GM18867 (cell line): Measurements from ENCODE around the gene HCN2.
"Not testable (repeated sequence)": the region's sequence is repeated elsewhere in the genome, so short reads cannot be mapped to it uniquely, and the experiment has no call there.

Source experiments
- ATAC-seq: cut with Tn5 transposase; IDR thresholded peaks from one replicate; pipeline ENCODE4 v1.9.1; 2021; ENCODE audit warnings: mild to moderate bottlenecking, moderate library complexity; ENCODE audit not compliant: unreplicated experiment

Gene HCN2

DNA sequence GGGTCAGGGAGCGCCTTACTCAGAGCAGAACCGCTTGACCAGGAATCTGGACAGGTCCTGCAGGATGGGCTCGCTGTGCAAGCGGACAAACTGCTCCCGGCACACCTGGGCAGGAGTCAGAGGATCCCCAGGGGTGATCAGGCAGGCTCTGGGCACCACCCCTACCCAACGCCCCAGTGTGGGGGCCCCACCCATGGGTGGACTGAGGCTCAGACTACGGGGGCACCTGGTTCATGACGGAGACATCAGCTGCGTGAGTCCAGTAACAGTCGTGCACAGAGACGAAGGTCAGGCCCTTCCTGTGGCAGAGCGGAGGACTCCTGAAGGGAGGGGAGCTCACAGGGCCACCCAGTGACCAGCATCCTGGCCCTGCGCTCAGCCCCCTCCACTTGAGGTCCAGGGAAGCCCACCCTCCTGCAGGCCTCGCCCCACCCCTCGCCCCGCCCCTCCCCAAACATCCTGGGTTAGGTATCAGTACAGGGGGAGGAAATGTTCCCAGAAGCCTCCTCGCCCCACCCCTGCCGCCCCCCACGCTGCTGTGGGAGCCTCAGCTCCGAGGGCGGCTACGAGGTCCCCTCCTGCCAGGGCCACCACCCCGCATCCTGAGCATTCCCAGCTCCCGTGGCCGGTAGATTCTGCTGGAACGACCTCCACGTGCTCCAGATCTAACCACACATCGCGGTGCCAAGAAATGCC, 28.0 kb downstream of the HCN2 start:
- ATAC-seq, result no peak

- ATAC-seq, result no peak
Measured at GRCh38 chr19:618247-618619, 28.6 kb downstream of the HCN2 start.

GRCh38 chr19:618674-619285, 29.1 kb downstream of the HCN2 start:
- ATAC-seq, result no peak

DNA sequence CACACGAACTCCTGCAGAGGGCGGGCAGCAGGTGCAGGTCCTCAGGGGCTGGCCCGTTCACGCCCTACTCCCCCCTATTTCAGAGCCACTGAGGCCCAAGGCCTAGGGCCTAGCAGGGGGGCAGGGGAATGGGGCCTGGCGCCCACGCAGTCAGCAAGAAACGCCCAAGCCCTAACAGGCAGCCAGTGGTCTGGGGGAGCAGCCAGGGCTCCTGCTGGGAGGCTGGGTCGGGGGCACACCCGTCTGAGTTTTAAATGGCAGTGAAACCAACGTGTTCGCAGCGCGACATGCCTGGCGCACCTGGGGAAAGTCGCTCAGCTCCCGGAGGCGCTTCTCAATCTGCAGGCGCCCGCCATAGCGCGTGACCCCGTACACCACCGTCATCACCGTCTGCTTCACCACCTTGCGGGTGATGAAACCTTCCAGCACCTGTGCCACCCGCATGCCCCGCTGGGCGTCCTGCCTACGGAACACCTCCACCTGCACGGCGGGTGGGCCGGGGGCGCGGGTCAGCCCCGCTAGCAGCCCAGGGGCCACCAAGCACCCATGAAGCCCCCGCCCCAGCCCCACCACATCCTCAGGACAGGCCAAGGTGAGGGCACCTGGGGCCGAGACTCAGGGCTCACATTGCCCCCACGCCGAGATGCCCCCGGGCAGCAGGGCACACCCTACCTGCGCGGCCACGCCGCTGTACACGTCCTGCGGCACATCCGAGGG, 29.8 kb downstream of the HCN2 start:
- ATAC-seq, result no peak

GRCh38 chr19:620166-620862, 30.6 kb downstream of the HCN2 start:
- no peak for ATAC-seq

GRCh38 chr19:621191-621590, 31.5 kb downstream of the HCN2 start:
- not testable (repeated sequence) for ATAC-seq

DNA sequence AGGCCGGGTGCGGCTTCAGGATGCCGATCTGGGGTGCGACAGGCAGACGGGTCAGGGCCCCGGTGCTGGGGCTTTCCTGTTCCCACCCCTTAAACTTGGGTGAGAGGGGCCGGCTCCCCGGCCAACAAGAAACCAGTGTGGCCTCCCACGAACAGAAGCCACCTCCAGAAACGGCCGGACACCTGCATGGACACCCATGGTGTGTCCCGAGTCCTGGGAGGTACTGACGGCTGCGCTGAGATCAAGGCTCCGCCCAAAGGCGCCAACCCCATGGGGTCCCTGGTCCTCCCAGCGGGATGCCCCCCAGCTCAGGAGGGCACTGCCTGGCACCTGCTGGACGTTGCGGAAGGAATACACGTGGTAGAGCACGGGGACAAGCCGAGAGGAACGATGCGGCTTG, 32.1 kb downstream of the HCN2 start:
- ATAC-seq, result no peak

- no peak for ATAC-seq
Measured at GRCh38 chr19:622666-623065, 33.0 kb downstream of the HCN2 start.

DNA sequence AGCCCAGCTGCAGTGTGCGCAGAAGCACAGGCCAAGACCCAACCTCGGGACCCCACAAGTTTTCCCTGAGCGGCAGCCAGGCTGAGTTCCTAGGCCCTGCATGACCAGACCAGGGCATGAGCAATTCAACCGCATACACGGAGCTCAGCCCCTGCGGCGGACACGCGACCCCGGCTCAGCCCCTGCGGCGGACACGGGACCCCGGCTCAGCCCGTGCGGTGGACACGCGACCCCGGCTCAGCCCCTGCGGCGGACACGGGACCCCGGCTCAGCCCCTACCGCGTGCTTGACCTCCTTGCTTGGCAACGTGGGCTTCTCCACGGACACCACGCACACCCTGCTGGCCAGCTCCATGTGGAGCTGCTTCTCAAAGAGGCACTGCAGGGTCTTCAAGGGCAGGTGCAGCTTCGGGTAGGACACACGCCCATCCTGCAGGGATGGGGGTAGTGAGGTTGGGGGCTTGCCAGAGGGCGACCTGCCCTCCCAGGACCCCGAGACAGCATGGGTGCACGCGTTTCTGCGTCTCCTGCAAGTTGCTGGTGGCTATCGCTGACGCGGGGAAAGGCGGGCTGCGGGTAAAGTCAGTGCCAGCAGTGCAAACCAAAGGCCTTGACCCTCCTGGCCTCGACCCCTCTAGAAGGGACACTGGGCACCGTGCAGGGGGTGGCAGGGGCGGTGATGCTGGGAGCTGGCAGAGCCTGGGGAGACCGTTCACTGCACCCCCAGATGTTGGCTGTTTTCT, 33.7 kb downstream of the HCN2 start:
- no peak for ATAC-seq

DNA sequence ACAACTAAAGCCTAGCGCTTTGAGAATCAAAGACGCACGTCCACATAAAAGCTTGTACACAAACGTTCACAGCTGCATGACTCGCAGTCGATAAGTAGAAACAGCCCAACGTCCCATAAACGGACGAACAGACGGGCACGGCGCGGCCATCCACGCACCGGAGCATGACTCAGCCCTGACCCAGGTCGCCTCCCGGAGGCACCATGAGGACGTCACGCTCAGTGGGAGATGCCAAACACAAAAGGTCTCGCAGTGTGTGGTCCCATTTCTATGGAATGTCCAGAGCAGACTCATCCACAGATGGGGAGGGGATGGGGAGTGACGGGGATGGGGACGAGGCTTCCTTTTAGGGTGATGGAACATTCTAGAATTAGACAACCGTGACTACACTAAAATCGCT, 34.3 kb downstream of the HCN2 start:
- ATAC-seq, result no peak

DNA sequence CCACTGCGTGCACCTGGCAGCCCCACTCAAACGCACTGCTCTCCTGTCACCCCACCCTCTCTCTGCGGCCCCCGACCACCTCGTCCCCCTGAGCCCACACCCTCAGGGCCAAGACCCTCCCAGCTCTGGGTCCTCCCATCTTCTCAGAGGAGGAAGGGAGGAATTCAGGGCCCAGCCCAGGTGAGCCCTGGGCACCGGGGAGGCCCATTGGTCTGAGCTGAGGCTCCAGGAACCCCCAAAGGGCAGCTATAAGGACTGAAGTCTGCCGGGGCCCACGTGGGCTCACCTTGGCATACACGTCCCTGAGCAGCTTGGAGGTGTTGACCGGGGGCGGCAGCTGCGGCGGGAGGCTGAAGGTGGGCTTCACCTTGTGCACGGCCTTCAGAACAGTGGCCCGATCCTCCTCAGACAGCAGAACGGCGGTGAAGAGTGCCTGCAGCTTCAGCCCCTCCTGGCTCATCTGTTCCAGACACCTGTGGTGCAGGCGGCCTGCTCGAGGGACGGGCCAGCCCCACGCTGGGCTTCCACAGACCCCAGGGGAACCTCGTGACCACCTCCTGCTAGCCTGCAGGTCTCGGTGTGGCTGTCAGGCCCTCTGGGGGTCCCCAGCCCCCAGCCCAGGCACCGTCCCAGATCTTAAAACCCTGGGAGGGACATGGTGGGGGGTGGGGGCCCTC, 34.9 kb downstream of the HCN2 start:
- no peak for ATAC-seq

DNA sequence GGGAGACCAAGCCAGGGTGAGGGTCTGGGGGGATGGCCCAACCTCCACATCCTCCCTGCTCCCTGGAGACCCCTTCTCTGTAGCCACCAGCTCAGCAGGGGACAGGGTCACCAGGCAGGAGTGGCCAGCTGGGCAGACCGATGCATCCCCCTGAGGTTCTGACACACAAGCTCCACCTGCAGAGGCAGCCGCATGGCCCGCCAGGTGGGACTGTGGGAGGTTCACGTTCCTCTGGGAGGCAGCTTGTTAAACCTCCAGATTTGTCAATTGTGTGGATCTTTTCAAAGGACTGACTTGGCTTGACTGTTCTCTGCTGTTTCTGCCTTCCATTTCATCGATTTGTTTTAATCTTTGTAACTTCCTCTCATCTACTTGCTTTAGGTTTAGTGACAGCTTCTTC, 35.6 kb downstream of the HCN2 start:
- no peak for ATAC-seq

DNA sequence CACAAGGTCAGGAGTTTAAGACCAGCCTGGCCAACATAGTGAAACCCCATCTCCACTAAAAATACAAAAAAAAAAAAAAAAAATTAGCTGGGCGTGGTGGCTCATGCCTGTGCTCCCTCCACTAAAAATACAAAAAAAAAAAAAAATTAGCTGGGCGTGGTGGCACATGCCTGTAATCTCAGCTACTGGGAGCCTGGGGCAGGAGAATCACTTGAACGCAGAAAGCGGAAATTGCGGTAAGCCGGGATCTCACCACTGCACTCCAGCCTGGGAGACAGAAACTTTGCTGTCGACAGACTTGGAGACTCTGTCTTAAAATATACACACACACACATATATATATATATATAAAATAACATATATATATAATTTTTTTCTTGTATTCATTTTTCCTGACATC, 36.9 kb downstream of the HCN2 start:
- not testable (repeated sequence) for ATAC-seq

GRCh38 chr19:628168-628567, 38.5 kb downstream of the HCN2 start:
- no peak for ATAC-seq

DNA sequence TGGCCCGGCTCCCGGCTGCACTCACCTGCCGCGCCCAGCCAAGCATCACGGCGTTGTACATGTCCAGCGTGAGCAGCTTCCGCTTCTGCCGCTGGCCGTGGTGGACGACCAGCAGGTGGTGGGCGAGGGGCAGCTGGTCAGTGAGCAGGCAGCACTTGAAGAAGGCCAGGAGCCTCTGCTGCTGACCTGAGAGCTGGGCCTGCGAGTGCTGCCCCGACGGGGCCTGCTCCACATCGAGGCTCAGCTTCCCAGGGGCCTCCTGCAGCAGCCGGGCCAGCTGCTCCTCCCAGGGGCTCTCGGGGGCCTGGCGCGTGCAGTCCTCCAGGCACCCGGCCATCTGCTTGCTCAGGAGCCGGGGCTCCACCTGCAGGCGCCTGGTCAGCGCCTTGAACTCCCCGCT, 39.8 kb downstream of the HCN2 start:
- not testable (repeated sequence) for ATAC-seq

DNA sequence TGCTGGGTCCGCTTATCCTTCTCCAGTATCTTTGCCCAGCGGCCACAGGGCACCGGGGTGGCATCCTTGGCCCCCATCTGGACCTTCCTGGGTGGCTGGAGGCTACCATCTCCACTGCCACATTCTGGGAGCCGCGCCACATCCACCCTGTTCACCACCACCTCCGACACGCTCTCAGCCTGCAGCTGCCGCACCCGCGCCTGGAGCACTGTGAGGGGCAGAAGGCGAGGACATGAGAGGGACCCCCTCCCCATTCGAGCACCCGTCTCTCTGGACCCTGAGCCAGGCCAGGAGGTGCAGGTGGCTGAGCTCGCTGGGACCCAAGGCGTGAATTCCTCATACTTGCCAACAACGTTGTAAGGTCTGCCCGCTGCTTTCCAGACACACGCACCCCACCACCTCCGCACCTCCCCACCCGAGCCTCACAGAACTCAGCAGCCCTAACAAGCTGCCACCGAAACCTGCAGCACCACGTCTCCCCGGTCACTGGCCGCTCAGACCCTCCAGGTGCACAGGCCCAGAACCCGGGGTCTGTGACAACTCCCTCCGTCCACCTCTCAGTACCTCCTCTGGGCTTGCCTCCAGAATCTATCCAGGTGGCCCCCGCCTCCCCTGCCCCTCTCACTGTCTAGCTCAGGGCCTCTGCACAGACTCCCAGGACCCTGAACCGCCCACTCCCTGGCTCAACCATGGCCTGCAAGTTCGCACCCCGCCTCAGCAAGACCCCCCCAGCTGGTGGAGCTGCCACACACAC, 40.5 kb downstream of the HCN2 start:
- no peak for ATAC-seq

DNA sequence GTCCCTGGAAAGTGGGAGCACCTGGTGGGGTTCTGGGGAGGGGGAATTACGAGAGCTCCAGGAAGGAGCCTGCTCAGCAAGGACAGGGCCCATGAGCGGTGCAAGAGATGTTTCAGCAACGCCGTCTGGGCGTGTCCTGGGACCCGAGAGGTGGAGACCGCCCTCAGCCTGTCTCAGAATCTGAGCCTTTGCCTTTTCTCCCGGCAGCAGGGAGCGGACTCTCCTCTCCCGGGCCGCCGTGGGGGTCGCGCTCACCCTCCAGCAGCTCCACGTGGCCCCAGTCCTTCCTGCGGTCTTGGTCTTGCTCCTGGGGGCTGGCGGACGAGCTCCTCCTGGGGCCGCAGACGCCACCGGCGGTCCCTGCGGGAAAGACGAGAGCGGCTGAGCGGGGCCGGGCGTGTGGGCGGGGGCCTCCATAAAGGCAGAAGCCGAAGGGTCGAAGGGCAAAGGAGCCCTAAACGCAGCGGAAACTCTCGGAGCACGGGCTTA, 42.9 kb downstream of the HCN2 start:
- ATAC-seq, result peak; percentile 25

DNA sequence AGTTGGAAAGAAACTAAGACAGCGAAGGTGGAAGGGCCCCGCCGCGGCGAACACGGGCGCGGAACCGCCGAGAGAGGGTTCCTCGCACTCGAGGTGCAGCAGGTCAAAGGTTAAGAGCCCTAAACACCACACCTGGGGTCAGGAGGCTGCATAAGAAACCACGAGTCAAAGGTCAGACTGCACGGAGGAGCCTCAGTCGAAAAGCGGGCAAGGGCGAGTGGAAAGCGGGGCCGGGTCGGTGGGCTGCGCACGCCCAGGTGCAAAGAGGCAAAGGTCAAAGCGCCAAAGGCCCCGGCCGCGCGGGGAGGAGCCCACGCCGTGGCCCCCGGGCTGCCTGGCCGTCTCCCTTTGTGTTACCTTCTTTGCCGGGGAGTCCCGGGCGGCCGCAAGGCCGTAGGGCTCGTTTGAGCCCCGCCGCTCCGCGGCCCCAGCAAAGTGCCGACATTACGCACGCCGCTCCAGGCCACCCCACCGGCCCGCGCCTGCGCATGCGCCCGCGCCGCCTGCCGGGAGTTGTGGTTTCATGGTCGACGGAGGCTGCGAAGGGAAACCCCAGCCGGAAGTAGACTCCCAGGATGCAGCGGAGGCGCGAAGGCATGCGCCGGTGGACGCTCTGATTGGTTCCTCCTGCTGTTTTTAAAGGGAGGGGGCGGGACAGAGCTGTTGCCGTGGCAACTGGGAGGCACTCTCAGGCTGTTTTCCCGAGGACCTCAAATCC, 43.5 kb downstream of the HCN2 start, which contains the start of gene POLRMT:
Gene POLRMT (minus strand): TSS at position 470 of the 718 bp plus-strand sequence. CDS start 25 bp downstream, at position 445.
- peak; percentile 77 for ATAC-seq
